Liver (tissue), 9 donors: Measurements from ENCODE around the gene FES. TPM values are rescaled to one million over a fixed set of nuclear protein-coding genes. Genes with fewer than 3 reads are reported as not detected.

Source experiments
- DNase-seq: peaks from one replicate; pipeline ENCODE4 v3.0.0-alpha.2; 2017; ENCODE audit warnings: low spot score
- H3K27ac ChIP-seq, 2 donors: one replicate each; pipeline ENCODE4 v1.7.0; 2013; ENCODE audit warnings: inconsistent platforms in 2 of 2, low read length in 2 of 2, control low read depth in 1 of 2, low read depth in 1 of 2, mild to moderate bottlenecking in 1 of 2
- H3K27me3 ChIP-seq, 4 donors: one replicate each; pipeline versions ENCODE4 v1.6.1 to v1.7.0; 2013; ENCODE audit warnings: low read length in 3 of 4, inconsistent platforms in 1 of 4, mild to moderate bottlenecking in 1 of 4, moderate library complexity in 1 of 4; ENCODE audit not compliant: control insufficient read depth in 4 of 4, insufficient read depth in 4 of 4
- H3K36me3 ChIP-seq, 4 donors: one replicate each; pipeline versions ENCODE4 v1.6.1 to v1.7.0; 2013; ENCODE audit warnings: low read length in 3 of 4, mild to moderate bottlenecking in 3 of 4, low read depth in 1 of 4, moderate library complexity in 1 of 4; ENCODE audit not compliant: control insufficient read depth in 4 of 4, insufficient read depth in 3 of 4
- H3K4me1 ChIP-seq, 4 donors: one replicate each; pipeline versions ENCODE4 v1.6.1 to v1.7.0; 2013; ENCODE audit warnings: low read length in 3 of 4, mild to moderate bottlenecking in 3 of 4, moderate library complexity in 1 of 4; ENCODE audit not compliant: control insufficient read depth in 4 of 4, insufficient read depth in 4 of 4
- H3K4me3 ChIP-seq, 3 donors: one replicate each; pipeline versions ENCODE4 v1.6.1 to v1.7.0; 2013; ENCODE audit warnings: low read length in 3 of 3, control low read depth in 1 of 3, low read depth in 1 of 3, mild to moderate bottlenecking in 1 of 3
- H3K9ac ChIP-seq, 2 donors: one replicate each; pipeline ENCODE4 v1.7.0; 2013; ENCODE audit warnings: low read length in 2 of 2, mild to moderate bottlenecking in 2 of 2, moderate library complexity in 2 of 2, control low read depth in 1 of 2, low read depth in 1 of 2
- H3K9me3 ChIP-seq, 4 donors: one replicate each; pipeline versions ENCODE4 v1.6.1 to v1.7.0; 2013; ENCODE audit warnings: low read length in 3 of 4; ENCODE audit not compliant: control insufficient read depth in 4 of 4
- EGR1 ChIP-seq, 2 donors: IDR thresholded peaks; 2 replicates each; pipeline ENCODE4 v1.6.1; 2016 to 2018; ENCODE audit warnings: antibody characterized with exemption in 2 of 2, low read depth in 2 of 2
- FOXA1 ChIP-seq: IDR thresholded peaks from 2 replicates; pipeline ENCODE4 v1.6.1; 2016; ENCODE audit warnings: antibody characterized with exemption
- FOXA2 ChIP-seq: IDR thresholded peaks from 2 replicates; pipeline ENCODE4 v1.6.1; 2016; ENCODE audit warnings: antibody characterized with exemption
- HNF4A ChIP-seq, 2 donors: conservative IDR thresholded peaks; 2 replicates each; pipeline ENCODE4 v1.6.1; 2016; ENCODE audit warnings: antibody characterized with exemption in 2 of 2, mild to moderate bottlenecking in 2 of 2
- HNF4G ChIP-seq: IDR thresholded peaks from 2 replicates; pipeline ENCODE4 v1.6.1; 2016; ENCODE audit warnings: antibody characterized with exemption
- JUND ChIP-seq, 2 donors: IDR thresholded peaks; 2 replicates each; pipeline ENCODE4 v1.6.1; 2016; ENCODE audit warnings: antibody characterized with exemption in 2 of 2
- MAX ChIP-seq: IDR thresholded peaks from 2 replicates; pipeline ENCODE4 v1.6.1; 2016; ENCODE audit warnings: antibody characterized with exemption
- NR2F2 ChIP-seq: IDR thresholded peaks from 2 replicates; pipeline ENCODE4 v1.6.1; 2016; ENCODE audit warnings: antibody characterized with exemption
- RAD21 ChIP-seq, 2 donors: IDR thresholded peaks; 2 replicates each; pipeline ENCODE4 v1.6.1; 2016; ENCODE audit warnings: antibody characterized with exemption in 2 of 2, mild to moderate bottlenecking in 2 of 2
- RXRA ChIP-seq, 2 donors: IDR thresholded peaks; 2 replicates each; pipeline ENCODE4 v1.6.1; 2017 to 2018; ENCODE audit warnings: antibody characterized with exemption in 2 of 2, mild to moderate bottlenecking in 1 of 2
- SP1 ChIP-seq: IDR thresholded peaks from 2 replicates; pipeline ENCODE4 v1.6.1; 2018; ENCODE audit warnings: antibody characterized with exemption, mild to moderate bottlenecking
- TAF1 ChIP-seq: conservative IDR thresholded peaks from 2 replicates; pipeline ENCODE4 v1.6.1; 2016; ENCODE audit warnings: antibody characterized with exemption, mild to moderate bottlenecking
- YY1 ChIP-seq: IDR thresholded peaks from 2 replicates; pipeline ENCODE4 v1.6.1; 2016; ENCODE audit warnings: antibody characterized with exemption, mild to moderate bottlenecking
- ZBTB33 ChIP-seq: IDR thresholded peaks from 2 replicates; pipeline ENCODE4 v1.6.1; 2016; ENCODE audit warnings: antibody characterized with exemption
- WGBS: extraction: QIAGEN DNeasy Blood & Tissue Kit; methylation state at CpG from one replicate; pipeline ENCODE4 v1.1.7; 2013; 5-methylcytosine and 5-hydroxymethylcytosine counted together
- polyA plus RNA-seq, 2 donors: library from polyadenylated mRNA; stranded (reverse) in 1 of 2; unstranded in 1 of 2; fragments of 200-250 nt in 1 of 2; fragments of >200 nt in 1 of 2; fragmentation: Nextera tagmentation in 1 of 2; extraction: Ambion mirVana in 1 of 2; gene quantifications; one replicate each; pipeline versions ENCODE4 v1.2.1 to v1.2.3, GENCODE V29; 2013 to 2015
- total RNA-seq, 2 donors: library from RNA; depleted of rRNA; stranded (reverse); fragments of >200 nt; gene quantifications; one replicate each; pipeline ENCODE4 v1.2.3, GENCODE V29; 2014
- TF ChIP-seq, protein P1 (sequence below): fragments of 150-350 bp; IDR thresholded peaks from 2 replicates; pipeline ENCODE4 v1.5.1; 2017; ENCODE audit warnings: improper control_type of control experiment, low read depth, low read length; ENCODE audit not compliant: missing input control
- TF ChIP-seq, protein P2 (sequence below): IDR thresholded peaks from 2 replicates; pipeline ENCODE4 v1.6.1; 2016; ENCODE audit warnings: antibody characterized with exemption, mild to moderate bottlenecking
- TF ChIP-seq, protein P3 (sequence below): IDR thresholded peaks from 2 replicates; pipeline ENCODE4 v1.6.1; 2016; ENCODE audit warnings: antibody characterized with exemption
- donor health status: healthy.
- donor health status: healthy.
- donor health status: healthy.
- donor health status: healthy.
- donor health status: healthy.

Gene FES
- total and polyA plus RNA-seq, 4 donors, result 12.1 to 43.1 (median 28.8) TPM

DNA sequence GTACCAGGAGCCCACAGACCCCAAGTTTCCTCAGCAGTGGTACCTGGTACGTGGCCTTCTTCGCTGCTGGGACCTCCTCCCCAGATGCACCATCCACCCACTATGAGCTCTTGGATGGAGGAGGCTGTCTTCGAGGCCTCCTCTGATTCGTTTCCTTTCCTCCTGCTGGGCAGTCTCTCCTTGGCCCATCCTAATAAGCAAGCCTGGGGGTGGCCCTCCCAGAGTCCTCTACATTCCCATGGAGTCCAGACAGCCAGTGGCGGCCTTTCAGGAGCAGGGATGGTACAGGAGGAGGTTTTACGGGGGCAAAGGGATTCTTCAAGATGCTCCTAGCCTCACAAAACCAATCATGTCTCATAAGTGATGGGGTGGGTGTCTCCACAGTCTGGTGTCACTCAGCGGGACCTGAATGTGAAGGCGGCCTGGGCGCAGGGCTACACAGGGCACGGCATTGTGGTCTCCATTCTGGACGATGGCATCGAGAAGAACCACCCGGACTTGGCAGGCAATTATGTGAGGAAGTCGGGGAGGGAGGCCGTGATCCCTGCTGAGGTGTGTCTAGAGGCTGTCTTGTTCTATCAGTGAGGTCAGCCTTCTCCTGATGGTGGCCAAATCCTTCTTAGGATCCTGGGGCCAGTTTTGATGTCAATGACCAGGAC, 7.7 kb upstream of the FES start:
- Histone ChIP-seq H3K36me3 (peaks cover 27 to 54% (median 41%) of the 10 kb centered on the region in 4 donors), H3K27me3 (no peaks in the 10 kb centered on the region), H3K4me3 (no peak overlapping the region), H3K4me1 (peaks cover 12 to 75% (median 43%) of the 10 kb centered on the region in 4 donors), H3K9ac (no peak overlapping the region), H3K9me3 (no peaks in the 10 kb centered on the region), H3K27ac (peak overlapping the region in 1 of 2 donors; percentile 24)
- no peak for DNase-seq
- 91% methylated on average over 15 of the region's 15 CpGs for WGBS
- no peak for TF ChIP-seq RAD21 (IDR thresholded peaks at IDR 0.05)
- TF ChIP-seq, protein P1, sequence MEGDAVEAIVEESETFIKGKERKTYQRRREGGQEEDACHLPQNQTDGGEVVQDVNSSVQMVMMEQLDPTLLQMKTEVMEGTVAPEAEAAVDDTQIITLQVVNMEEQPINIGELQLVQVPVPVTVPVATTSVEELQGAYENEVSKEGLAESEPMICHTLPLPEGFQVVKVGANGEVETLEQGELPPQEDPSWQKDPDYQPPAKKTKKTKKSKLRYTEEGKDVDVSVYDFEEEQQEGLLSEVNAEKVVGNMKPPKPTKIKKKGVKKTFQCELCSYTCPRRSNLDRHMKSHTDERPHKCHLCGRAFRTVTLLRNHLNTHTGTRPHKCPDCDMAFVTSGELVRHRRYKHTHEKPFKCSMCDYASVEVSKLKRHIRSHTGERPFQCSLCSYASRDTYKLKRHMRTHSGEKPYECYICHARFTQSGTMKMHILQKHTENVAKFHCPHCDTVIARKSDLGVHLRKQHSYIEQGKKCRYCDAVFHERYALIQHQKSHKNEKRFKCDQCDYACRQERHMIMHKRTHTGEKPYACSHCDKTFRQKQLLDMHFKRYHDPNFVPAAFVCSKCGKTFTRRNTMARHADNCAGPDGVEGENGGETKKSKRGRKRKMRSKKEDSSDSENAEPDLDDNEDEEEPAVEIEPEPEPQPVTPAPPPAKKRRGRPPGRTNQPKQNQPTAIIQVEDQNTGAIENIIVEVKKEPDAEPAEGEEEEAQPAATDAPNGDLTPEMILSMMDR, result no peak
- TF ChIP-seq EGR1 (IDR thresholded peaks at IDR 0.05; ENCODE audit: low read depth in 2 of 2), result no peak
- TF ChIP-seq SP1, result no peak
- no peak for TF ChIP-seq NR2F2
- no peak for TF ChIP-seq TAF1
- TF ChIP-seq ZBTB33, result no peak
- no peak for TF ChIP-seq HNF4G
- TF ChIP-seq RXRA (IDR thresholded peaks at IDR 0.05), result no peak
- TF ChIP-seq FOXA1, result no peak
- TF ChIP-seq JUND (IDR thresholded peaks at IDR 0.05), result no peak
- no peak for TF ChIP-seq FOXA2
- TF ChIP-seq HNF4A (conservative IDR thresholded peaks at IDR 0.05), result no peak

GRCh38 chr15:90877315-90877714, 7.0 kb upstream of the FES start:
- TF ChIP-seq YY1 (no peak), SP1 (no peak), RAD21 (IDR thresholded peaks at IDR 0.05) (no peak), MAX (no peak), EGR1 (IDR thresholded peaks at IDR 0.05; ENCODE audit: low read depth in 2 of 2) (no peak), JUND (IDR thresholded peaks at IDR 0.05) (no peak), ZBTB33 (no peak), NR2F2 (no peak), HNF4G (no peak), TAF1 (no peak)
- TF ChIP-seq, protein P2, sequence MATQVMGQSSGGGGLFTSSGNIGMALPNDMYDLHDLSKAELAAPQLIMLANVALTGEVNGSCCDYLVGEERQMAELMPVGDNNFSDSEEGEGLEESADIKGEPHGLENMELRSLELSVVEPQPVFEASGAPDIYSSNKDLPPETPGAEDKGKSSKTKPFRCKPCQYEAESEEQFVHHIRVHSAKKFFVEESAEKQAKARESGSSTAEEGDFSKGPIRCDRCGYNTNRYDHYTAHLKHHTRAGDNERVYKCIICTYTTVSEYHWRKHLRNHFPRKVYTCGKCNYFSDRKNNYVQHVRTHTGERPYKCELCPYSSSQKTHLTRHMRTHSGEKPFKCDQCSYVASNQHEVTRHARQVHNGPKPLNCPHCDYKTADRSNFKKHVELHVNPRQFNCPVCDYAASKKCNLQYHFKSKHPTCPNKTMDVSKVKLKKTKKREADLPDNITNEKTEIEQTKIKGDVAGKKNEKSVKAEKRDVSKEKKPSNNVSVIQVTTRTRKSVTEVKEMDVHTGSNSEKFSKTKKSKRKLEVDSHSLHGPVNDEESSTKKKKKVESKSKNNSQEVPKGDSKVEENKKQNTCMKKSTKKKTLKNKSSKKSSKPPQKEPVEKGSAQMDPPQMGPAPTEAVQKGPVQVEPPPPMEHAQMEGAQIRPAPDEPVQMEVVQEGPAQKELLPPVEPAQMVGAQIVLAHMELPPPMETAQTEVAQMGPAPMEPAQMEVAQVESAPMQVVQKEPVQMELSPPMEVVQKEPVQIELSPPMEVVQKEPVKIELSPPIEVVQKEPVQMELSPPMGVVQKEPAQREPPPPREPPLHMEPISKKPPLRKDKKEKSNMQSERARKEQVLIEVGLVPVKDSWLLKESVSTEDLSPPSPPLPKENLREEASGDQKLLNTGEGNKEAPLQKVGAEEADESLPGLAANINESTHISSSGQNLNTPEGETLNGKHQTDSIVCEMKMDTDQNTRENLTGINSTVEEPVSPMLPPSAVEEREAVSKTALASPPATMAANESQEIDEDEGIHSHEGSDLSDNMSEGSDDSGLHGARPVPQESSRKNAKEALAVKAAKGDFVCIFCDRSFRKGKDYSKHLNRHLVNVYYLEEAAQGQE, result no peak
- TF ChIP-seq, protein P1, result no peak
- TF ChIP-seq, protein P3, sequence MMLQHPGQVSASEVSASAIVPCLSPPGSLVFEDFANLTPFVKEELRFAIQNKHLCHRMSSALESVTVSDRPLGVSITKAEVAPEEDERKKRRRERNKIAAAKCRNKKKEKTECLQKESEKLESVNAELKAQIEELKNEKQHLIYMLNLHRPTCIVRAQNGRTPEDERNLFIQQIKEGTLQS, result no peak
- WGBS, result 88% methylated on average over 14 of the region's 14 CpGs
- no peak for DNase-seq
- H3K36me3 ChIP-seq, result peaks cover 27 to 57% (median 41%) of the 10 kb centered on the region in 4 donors
- H3K9me3 ChIP-seq, result no peaks in the 10 kb centered on the region
- H3K4me1 ChIP-seq, result peaks cover 12 to 81% (median 49%) of the 10 kb centered on the region in 4 donors
- H3K27ac ChIP-seq, result peak overlapping the region in 1 of 2 donors; percentile 24
- H3K27me3 ChIP-seq, result no peaks in the 10 kb centered on the region
- no peak overlapping the region for H3K4me3 ChIP-seq
- H3K9ac ChIP-seq, result no peak overlapping the region
